GM21786 (cell line): ENCODE data around the gene ACSL5.
"Not testable (repeated sequence)": the region's sequence is repeated elsewhere in the genome, so short reads cannot be mapped to it uniquely, and the experiment has no call there.

Source experiments
- ATAC-seq: cut with Tn5 transposase; IDR thresholded peaks from one replicate; pipeline ENCODE4 v1.9.1; 2021; ENCODE audit not compliant: unreplicated experiment

The ACSL5 gene

DNA sequence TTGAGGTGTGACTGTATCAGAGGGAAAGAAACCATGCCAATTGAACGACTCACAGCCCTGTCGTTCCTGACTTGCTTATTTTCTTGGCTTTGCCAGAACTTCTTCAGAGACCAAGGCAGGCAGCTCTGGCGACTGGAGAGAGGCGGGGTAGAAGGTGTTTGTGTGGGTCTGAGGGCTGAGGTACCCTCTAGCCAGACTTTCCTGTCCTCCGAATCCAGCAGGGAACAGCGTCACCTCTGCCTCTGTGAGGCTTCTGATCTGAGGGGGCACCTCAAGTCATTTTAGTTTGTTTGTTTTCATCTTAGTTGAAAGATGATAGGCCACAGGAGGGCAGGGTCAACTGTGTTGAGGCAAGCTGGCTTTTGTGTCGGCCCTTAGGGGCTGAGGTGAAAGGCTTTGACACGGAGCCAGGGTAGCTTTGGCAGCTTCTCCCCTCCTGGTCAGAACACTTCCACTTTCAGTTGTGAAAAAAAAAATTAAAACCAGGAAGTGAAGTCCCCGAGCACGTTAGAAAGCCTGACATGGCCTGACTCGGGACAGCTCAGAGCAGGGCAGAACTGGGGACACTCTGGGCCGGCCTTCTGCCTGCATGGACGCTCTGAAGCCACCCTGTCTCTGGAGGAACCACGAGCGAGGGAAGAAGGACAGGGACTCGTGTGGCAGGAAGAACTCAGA, 1.9 kb downstream of the ACSL5 start:
- peak; percentile 88 for ATAC-seq

- peak; percentile 19 for ATAC-seq
Measured at GRCh38 chr10:112376396-112376790, 2.5 kb downstream of the ACSL5 start.

GRCh38 chr10:112377116-112377515, 3.2 kb downstream of the ACSL5 start:
- ATAC-seq, result not testable (repeated sequence)

- no peak for ATAC-seq
Measured at GRCh38 chr10:112379635-112380296, 5.8 kb downstream of the ACSL5 start.

DNA sequence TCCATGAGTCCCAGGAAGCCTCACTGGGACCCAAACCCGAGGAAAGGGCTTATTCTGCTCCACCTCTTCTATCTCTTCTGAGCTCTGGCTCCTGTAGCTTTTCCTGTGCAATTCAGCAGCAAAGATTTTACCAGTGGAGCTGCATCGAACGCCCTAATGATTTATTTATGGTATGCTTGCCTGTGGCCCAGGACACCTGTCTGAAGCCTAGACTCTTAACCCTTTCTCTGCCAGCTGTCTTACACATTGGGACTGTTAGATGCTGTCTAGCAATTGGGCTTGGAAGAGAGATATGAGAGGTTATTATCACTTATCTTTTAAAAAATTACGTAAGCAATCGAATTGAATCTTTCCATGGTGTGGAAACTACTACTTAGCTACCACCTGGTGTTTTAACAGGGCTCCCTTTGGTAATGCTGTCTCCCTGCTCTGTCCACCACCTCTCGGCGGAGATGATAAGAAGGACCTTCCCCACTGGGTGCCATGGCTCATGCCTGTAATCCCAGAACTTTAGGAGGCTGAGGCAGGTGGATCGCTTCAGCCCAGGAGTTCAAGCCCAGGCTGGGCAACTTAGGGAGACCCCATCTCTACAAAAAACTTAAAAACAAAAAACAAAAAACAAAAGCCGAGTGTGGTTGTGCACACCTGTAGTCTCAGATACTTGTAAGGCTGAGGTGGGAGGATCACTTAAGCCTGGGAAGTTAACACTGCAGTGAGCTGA, 8.8 kb downstream of the ACSL5 start:
- no peak for ATAC-seq

GRCh38 chr10:112383325-112383724, 9.4 kb downstream of the ACSL5 start:
- ATAC-seq, result no peak

DNA sequence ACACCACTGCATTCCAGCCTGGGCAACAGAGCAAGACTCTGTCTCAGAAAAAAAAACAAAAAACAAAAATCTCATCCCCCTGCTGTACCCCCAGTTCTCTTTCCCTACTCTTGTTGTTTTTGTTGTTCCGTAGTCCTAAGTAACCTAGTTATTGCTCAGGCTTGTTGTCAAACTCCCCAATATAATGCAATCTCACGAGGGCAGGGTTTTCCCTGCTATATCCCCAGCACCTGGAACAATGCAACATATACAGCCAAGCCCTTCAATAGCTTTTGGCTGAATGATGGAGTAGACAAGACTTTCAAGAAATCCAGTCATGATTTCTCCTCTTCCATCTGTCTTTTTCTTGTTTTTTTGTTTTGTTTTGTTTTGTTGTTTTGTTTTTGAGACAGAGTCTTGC, 10.2 kb downstream of the ACSL5 start:
- ATAC-seq, result no peak

DNA sequence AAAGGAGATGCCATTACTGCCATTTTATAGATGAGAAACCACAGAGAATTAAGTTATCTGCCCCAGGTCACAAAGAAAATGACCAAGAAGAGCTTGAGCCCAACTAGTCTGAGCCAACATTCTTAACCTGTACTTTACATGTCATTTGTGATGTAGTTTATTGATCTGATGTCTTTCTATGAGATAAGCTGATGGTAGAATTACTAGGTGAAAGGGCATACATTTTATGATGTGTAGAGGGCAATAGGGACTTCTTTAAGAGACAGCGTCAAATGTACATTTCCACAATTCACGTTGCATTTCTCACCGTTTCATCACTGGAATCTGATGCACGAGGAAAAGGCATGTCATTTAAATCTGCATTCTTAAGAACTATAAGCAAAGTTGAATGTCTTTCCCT, 11.3 kb downstream of the ACSL5 start:
- no peak for ATAC-seq

- ATAC-seq, result not testable (repeated sequence)
Measured at GRCh38 chr10:112388056-112388455, 14.1 kb downstream of the ACSL5 start.

GRCh38 chr10:112388548-112388947, 14.6 kb downstream of the ACSL5 start:
- ATAC-seq, result no peak

DNA sequence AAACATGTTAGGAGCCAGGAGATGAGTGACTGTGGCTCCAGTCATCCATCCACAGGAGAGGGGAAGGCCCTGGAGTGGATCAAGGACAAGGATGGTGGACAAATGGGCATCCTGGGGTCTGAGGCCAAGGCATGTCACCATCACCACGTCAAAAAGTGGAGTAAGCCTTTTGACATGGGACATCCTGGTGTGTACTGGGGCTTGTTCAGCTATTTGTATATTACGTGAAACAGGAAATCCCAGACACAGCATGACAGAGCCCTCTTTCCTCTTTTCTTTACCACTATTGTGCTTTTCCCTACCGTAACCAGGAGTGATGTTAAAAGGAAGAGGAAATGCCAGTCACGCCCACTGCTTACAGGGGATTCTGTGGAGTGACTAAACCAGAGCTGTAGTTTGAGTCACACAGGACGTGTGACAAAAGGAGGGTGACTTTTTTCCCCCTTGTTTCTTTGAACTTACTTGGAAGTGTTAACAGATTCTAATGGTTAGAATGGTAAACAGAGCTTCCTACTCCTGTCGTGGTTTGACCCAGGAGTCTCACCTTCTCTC, 15.4 kb downstream of the ACSL5 start:
- peak; percentile 81 for ATAC-seq

- no peak for ATAC-seq
Measured at GRCh38 chr10:112390125-112390703, 16.3 kb downstream of the ACSL5 start.

DNA sequence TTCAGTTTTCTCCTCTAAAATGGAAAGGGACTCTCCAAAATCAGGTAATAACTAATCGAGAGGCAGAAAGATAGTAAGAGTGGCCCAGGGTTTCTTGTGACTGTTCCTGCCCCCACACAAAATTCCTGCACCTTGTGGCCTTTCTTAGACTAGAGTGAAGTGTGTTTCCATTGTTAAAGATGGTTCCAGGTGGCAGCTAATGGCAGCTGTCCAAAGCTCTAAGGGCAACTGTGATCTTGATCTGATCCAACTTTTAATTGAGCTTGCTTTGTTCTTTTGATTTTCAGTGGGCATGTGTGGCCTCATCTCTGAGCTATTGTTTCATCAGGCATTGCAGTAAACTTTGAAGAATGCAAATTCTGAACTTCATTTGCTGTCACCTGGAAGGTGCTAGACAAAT, 19.4 kb downstream of the ACSL5 start:
- ATAC-seq, result no peak

DNA sequence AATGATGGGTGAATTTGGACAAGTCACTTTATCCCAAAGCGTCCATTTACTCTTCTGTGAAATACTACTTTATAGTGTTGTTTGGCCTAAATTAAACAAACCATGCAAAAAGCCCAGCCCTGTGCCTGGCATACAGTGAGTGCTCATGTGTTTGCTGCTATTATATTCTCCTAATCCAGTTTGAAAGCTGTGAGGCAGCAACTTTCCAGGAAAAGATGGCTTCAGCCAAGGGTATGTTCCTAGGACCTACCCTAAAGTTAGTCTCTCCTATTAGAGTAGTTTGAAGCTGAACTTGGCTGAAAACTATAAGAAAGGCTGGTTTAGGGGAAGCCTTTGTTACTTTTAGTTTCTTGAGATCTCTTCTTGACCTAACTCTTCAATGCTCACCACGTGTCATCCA, 19.9 kb downstream of the ACSL5 start:
- ATAC-seq, result no peak

GRCh38 chr10:112394475-112394875, 20.6 kb downstream of the ACSL5 start:
- ATAC-seq, result no peak

- no peak for ATAC-seq
Measured at GRCh38 chr10:112395809-112396530, 22.1 kb downstream of the ACSL5 start.

GRCh38 chr10:112397592-112397991, 23.7 kb downstream of the ACSL5 start:
- no peak for ATAC-seq

DNA sequence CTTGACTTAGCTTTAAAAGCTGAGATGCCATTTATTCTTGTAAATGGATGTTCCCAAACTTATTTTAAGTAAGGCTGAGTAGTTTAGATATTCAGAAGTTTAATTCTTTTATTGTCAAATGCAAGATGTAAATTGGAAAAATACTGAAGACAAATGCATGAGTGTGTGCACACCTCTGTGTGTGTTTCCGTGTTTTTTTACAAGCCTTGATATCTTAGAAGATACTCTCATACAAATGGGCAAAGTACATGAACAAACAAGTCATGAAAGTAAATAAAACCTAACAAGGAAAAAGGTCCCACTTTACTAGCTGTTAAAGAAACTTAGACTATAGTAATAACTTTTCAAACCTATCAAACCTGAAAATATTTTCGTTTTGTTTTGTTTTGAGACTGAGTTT, 29.0 kb downstream of the ACSL5 start:
- no peak for ATAC-seq

DNA sequence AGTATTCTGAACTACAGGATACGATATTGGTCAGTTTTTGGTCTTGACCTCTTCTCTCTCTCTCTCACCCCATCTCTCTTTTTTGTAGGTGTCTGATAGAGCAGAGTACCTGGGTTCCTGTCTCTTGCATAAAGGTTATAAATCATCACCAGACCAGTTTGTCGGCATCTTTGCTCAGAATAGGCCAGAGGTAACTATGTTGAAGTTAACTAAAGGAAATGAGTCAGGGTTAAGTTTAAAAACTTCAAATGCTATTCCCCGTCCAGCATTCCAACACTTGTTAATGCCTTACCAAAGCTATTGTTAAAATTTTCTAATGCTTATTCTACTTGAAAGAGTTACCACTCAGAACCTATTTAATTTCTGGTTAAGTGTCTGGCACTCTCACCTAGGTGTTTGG, 30.7 kb downstream of the ACSL5 start:
- no peak for ATAC-seq

DNA sequence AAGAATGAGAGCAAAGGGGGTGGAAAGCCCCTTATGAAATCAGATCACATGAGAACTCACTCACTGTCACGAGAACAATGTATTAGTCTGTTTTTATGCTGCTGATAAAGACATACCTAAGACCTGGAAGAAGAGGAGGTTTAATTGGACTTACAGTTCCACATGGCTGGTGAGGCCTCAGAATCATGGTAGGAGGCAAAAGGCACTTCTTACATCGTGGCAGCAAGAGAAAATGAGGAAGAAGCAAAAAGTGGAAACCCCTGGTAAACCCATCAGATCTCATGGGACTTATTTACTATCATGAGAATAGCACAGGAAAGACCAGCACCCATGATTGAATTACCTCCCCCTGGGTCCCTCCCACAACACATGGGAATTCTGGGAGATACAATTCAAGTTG, 32.9 kb downstream of the ACSL5 start:
- not testable (repeated sequence) for ATAC-seq

GRCh38 chr10:112407696-112408095, 33.8 kb downstream of the ACSL5 start:
- no peak for ATAC-seq
